ENCODE measurements around the gene RNF121. TPM values are rescaled to one million over a fixed set of nuclear protein-coding genes. Genes with fewer than 3 reads are reported as not detected.

The RNF121 gene
- total and polyA plus RNA-seq, 2 donors (not counting 1 experiment from before 2014, with no cell fraction given) = 29.6 to 48.6 TPM

- Histone ChIP-seq H3K27ac (ENCODE audit: insufficient read depth, low read length) (no peak overlapping the region), H3K4me3 (replicated peaks in 1 of 4; ENCODE audit: control extremely low read depth in 1 of 4, insufficient read depth in 1 of 4, low read depth in 3 of 4, low read length in 4 of 4) (no peak overlapping the region), H3K4me2 (ENCODE audit: extremely low read depth, insufficient read depth, low read length) (no peak overlapping the region), H2AFZ (ENCODE audit: low read length) (no peak overlapping the region), H4K20me1 (ENCODE audit: control insufficient read depth, extremely low read depth, insufficient read depth, low read length) (no peaks in the 10 kb centered on the region), H3K4me1 (ENCODE audit: control insufficient read depth, extremely low read depth, insufficient read depth, low read length) (no peaks in the 10 kb centered on the region), H3K9me3 (ENCODE audit: control insufficient read depth, insufficient read depth, low read depth, low read length) (no peaks in the 10 kb centered on the region), H3K9ac (ENCODE audit: insufficient read depth, low read length) (no peak overlapping the region), H3K79me2 (ENCODE audit: control insufficient read depth, insufficient read depth, low read length) (peaks cover 7% of the 10 kb centered on the region), H3K36me3 (ENCODE audit: control insufficient read depth, insufficient read depth, low read length) (peaks cover 64% of the 10 kb centered on the region), H3K27me3 (ENCODE audit: control insufficient read depth, insufficient read depth, low read length) (no peaks in the 10 kb centered on the region)
- DNase-seq (ENCODE audit: low read depth in 2 of 2) = no peak
- TF ChIP-seq EZH2 (IDR thresholded peaks at IDR 0.05; ENCODE audit: low read length, missing control alignments) (no peak), CTCF (conservative IDR thresholded peaks at IDR 0.05 in 1 of 2, IDR thresholded peaks at IDR 0.05 in 1 of 2; ENCODE audit: low read depth in 1 of 2, low read length in 2 of 2) (no peak)
Observed at GRCh38 chr11:72006309-72007088, 77.7 kb downstream of the RNF121 start.

GRCh38 chr11:72007089-72007476 lies 78.2 kb downstream of the RNF121 start:
- no peak for DNase-seq (ENCODE audit: low read depth in 2 of 2)
- no peak overlapping the region for H3K9ac ChIP-seq (ENCODE audit: insufficient read depth, low read length)
- H3K27me3 ChIP-seq (ENCODE audit: control insufficient read depth, insufficient read depth, low read length) = no peaks in the 10 kb centered on the region
- peaks cover 64% of the 10 kb centered on the region for H3K36me3 ChIP-seq (ENCODE audit: control insufficient read depth, insufficient read depth, low read length)
- no peak overlapping the region for H3K27ac ChIP-seq (ENCODE audit: insufficient read depth, low read length)
- no peaks in the 10 kb centered on the region for H4K20me1 ChIP-seq (ENCODE audit: control insufficient read depth, extremely low read depth, insufficient read depth, low read length)
- no peaks in the 10 kb centered on the region for H3K9me3 ChIP-seq (ENCODE audit: control insufficient read depth, insufficient read depth, low read depth, low read length)
- TF ChIP-seq EZH2 (IDR thresholded peaks at IDR 0.05; ENCODE audit: low read length, missing control alignments) (no peak), CTCF (conservative IDR thresholded peaks at IDR 0.05 in 1 of 2, IDR thresholded peaks at IDR 0.05 in 1 of 2; ENCODE audit: low read depth in 1 of 2, low read length in 2 of 2) (no peak)
- peaks cover 12% of the 10 kb centered on the region for H3K79me2 ChIP-seq (ENCODE audit: control insufficient read depth, insufficient read depth, low read length)
- no peak overlapping the region for H3K4me2 ChIP-seq (ENCODE audit: extremely low read depth, insufficient read depth, low read length)
- no peak overlapping the region for H2AFZ ChIP-seq (ENCODE audit: low read length)
- H3K4me3 ChIP-seq (replicated peaks in 1 of 4; ENCODE audit: control extremely low read depth in 1 of 4, insufficient read depth in 1 of 4, low read depth in 3 of 4, low read length in 4 of 4) = no peak overlapping the region
- peaks cover under 1% of the 10 kb centered on the region for H3K4me1 ChIP-seq (ENCODE audit: control insufficient read depth, extremely low read depth, insufficient read depth, low read length)

GRCh38 chr11:72007587-72007986 lies 78.7 kb downstream of the RNF121 start:
- Histone ChIP-seq H3K4me3 (replicated peaks in 1 of 4; ENCODE audit: control extremely low read depth in 1 of 4, insufficient read depth in 1 of 4, low read depth in 3 of 4, low read length in 4 of 4) (no peak overlapping the region), H3K4me1 (ENCODE audit: control insufficient read depth, extremely low read depth, insufficient read depth, low read length) (peaks cover 5% of the 10 kb centered on the region), H2AFZ (ENCODE audit: low read length) (no peak overlapping the region), H3K9me3 (ENCODE audit: control insufficient read depth, insufficient read depth, low read depth, low read length) (no peaks in the 10 kb centered on the region), H3K27me3 (ENCODE audit: control insufficient read depth, insufficient read depth, low read length) (no peaks in the 10 kb centered on the region), H3K79me2 (ENCODE audit: control insufficient read depth, insufficient read depth, low read length) (peaks cover 17% of the 10 kb centered on the region), H3K36me3 (ENCODE audit: control insufficient read depth, insufficient read depth, low read length) (peaks cover 68% of the 10 kb centered on the region), H3K27ac (ENCODE audit: insufficient read depth, low read length) (no peak overlapping the region), H3K9ac (ENCODE audit: insufficient read depth, low read length) (no peak overlapping the region), H4K20me1 (ENCODE audit: control insufficient read depth, extremely low read depth, insufficient read depth, low read length) (no peaks in the 10 kb centered on the region), H3K4me2 (ENCODE audit: extremely low read depth, insufficient read depth, low read length) (no peak overlapping the region)
- TF ChIP-seq EZH2 (IDR thresholded peaks at IDR 0.05; ENCODE audit: low read length, missing control alignments) (no peak), CTCF (conservative IDR thresholded peaks at IDR 0.05 in 1 of 2, IDR thresholded peaks at IDR 0.05 in 1 of 2; ENCODE audit: low read depth in 1 of 2, low read length in 2 of 2) (no peak)
- DNase-seq (ENCODE audit: low read depth in 2 of 2) = no peak

Measured in fibroblast of lung (primary cell).